Astrocyte (in vitro differentiated cells and primary cell): Measurements from ENCODE around the gene AATF. TPM values are rescaled to one million over a fixed set of nuclear protein-coding genes. Genes with fewer than 3 reads are reported as not detected.

ENCODE experiments used
- DNase-seq: peaks from one replicate; pipeline ENCODE4 v3.0.0-alpha.2; 2010; ENCODE audit warnings: low read depth
- FAIRE-seq: peaks from 2 replicates; lab custom pipeline; 2011; peaks lifted over from hg19 to GRCh38; lab: Jason Lieb, UNC
- H2AFZ ChIP-seq: 2 replicates; pipeline ENCODE4 v1.6.0; 2012; ENCODE audit warnings: low read depth, low read length, inconsistent platforms
- H3K27ac ChIP-seq: 2 replicates; pipeline ENCODE4 v1.5.1; 2011; ENCODE audit warnings: low read depth, low read length, inconsistent platforms
- H3K27me3 ChIP-seq: 2 replicates; pipeline ENCODE4 v1.6.0; 2011; ENCODE audit warnings: low read length, inconsistent platforms; ENCODE audit not compliant: insufficient read depth
- H3K36me3 ChIP-seq: 2 replicates; pipeline ENCODE4 v1.5.1; 2011; ENCODE audit warnings: low read length, inconsistent platforms; ENCODE audit not compliant: insufficient read depth
- H3K4me1 ChIP-seq: 2 replicates; pipeline ENCODE4 v1.5.1; 2011; ENCODE audit warnings: low read length, inconsistent platforms; ENCODE audit not compliant: insufficient read depth
- H3K4me2 ChIP-seq: 2 replicates; pipeline ENCODE4 v1.6.0; 2012; ENCODE audit warnings: low read length, inconsistent platforms
- H3K4me3 ChIP-seq: 2 replicates; pipeline ENCODE4 v1.5.1; 2011; ENCODE audit warnings: low read depth, mild to moderate bottlenecking, low read length, inconsistent platforms; ENCODE audit not compliant: insufficient read depth
- H3K79me2 ChIP-seq: 2 replicates; pipeline ENCODE4 v1.6.0; 2012; ENCODE audit warnings: mild to moderate bottlenecking, low read length, inconsistent platforms; ENCODE audit not compliant: insufficient read depth
- H3K9ac ChIP-seq: 2 replicates; pipeline ENCODE4 v1.6.0; 2012; ENCODE audit warnings: mild to moderate bottlenecking, low read length, inconsistent platforms
- H3K9me3 ChIP-seq: 2 replicates; pipeline ENCODE4 v1.5.1; 2012; ENCODE audit warnings: low read depth, mild to moderate bottlenecking, low read length, inconsistent platforms; ENCODE audit not compliant: insufficient read depth
- H4K20me1 ChIP-seq: 2 replicates; pipeline ENCODE4 v1.6.0; 2012; ENCODE audit warnings: low read length, inconsistent platforms; ENCODE audit not compliant: insufficient read depth
- H3K27ac Mint-ChIP-seq: one replicate; pipeline ENCODE4 v1.8.0; 2021; ENCODE audit warnings: mild to moderate bottlenecking, mixed read lengths; ENCODE audit not compliant: unreplicated experiment
- H3K27me3 Mint-ChIP-seq: one replicate; pipeline ENCODE4 v1.8.0; 2021; ENCODE audit warnings: low read depth, mixed read lengths; ENCODE audit not compliant: unreplicated experiment
- H3K36me3 Mint-ChIP-seq: one replicate; pipeline ENCODE4 v1.8.0; 2021; ENCODE audit warnings: low read depth, mixed read lengths; ENCODE audit not compliant: unreplicated experiment
- H3K4me1 Mint-ChIP-seq: one replicate; pipeline ENCODE4 v1.8.0; 2021; ENCODE audit warnings: low read depth, mixed read lengths; ENCODE audit not compliant: unreplicated experiment
- H3K4me3 Mint-ChIP-seq: one replicate; pipeline ENCODE4 v1.8.0; 2021; ENCODE audit warnings: mild to moderate bottlenecking, moderate library complexity, mixed read lengths; ENCODE audit not compliant: unreplicated experiment
- H3K9me3 Mint-ChIP-seq: one replicate; pipeline ENCODE4 v1.8.0; 2021; ENCODE audit warnings: mild to moderate bottlenecking, mixed read lengths; ENCODE audit not compliant: unreplicated experiment
- EZH2 ChIP-seq: IDR thresholded peaks from 2 replicates; pipeline ENCODE4 v1.6.1; 2012; ENCODE audit warnings: mild to moderate bottlenecking, low read length, inconsistent platforms; ENCODE audit not compliant: insufficient read depth
- total RNA-seq: library from RNA; stranded (reverse); gene quantifications from 2 replicates; pipeline ENCODE4 v1.2.1, GENCODE V29; 2021
- TF ChIP-seq, protein P1 (sequence below): IDR thresholded peaks from 2 replicates; pipeline ENCODE4 v1.5.1; 2011; ENCODE audit warnings: low read depth, mild to moderate bottlenecking, inconsistent platforms, low read length, moderate library complexity; ENCODE audit not compliant: insufficient read depth

The AATF gene
- total RNA-seq, 1 donor from 2014 or later = 47.1 TPM

DNA sequence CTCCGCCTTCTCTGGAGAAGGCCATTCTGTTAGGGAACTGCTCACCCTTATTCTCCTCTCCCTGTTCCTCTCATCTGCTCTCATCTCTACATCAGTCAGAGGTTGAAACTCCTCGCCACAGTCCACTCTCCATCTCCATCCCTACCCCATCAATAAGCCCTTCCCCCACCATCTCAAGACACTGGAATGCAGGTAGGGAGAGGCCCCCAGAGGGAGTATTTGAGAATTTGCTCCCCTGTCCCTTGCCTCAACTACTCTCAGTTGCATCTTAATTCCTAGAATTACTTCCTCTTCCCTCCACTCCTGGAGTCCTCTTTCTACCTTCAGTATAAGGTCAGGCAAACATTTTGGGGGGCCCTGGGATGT, 2.0 kb upstream of the AATF start:
- Histone ChIP-seq H3K36me3 (peaks cover 7% of the 10 kb centered on the region), H3K79me2 (peaks cover 28% of the 10 kb centered on the region), H3K4me3 (no peak overlapping the region), H3K4me1 (peaks cover 25% of the 10 kb centered on the region), H3K27ac (no peak overlapping the region), H3K9me3 (no peaks in the 10 kb centered on the region), H2AFZ (no peak overlapping the region), H3K9ac (no peak overlapping the region), H4K20me1 (peaks cover 24% of the 10 kb centered on the region), H3K4me2 (no peak overlapping the region), H3K27me3 (peaks cover 65% of the 10 kb centered on the region)
- no peak for DNase-seq
- no peak for TF ChIP-seq EZH2
- TF ChIP-seq, protein P1, sequence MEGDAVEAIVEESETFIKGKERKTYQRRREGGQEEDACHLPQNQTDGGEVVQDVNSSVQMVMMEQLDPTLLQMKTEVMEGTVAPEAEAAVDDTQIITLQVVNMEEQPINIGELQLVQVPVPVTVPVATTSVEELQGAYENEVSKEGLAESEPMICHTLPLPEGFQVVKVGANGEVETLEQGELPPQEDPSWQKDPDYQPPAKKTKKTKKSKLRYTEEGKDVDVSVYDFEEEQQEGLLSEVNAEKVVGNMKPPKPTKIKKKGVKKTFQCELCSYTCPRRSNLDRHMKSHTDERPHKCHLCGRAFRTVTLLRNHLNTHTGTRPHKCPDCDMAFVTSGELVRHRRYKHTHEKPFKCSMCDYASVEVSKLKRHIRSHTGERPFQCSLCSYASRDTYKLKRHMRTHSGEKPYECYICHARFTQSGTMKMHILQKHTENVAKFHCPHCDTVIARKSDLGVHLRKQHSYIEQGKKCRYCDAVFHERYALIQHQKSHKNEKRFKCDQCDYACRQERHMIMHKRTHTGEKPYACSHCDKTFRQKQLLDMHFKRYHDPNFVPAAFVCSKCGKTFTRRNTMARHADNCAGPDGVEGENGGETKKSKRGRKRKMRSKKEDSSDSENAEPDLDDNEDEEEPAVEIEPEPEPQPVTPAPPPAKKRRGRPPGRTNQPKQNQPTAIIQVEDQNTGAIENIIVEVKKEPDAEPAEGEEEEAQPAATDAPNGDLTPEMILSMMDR = no peak
- H3K4me1 Mint-ChIP-seq = peaks cover 17% of the 10 kb centered on the region
- H3K4me3 Mint-ChIP-seq = peak overlapping the region; percentile 57
- peaks cover 2% of the 10 kb centered on the region for H3K36me3 Mint-ChIP-seq
- FAIRE-seq = no peak
- no peak overlapping the region for H3K27ac Mint-ChIP-seq
- H3K27me3 Mint-ChIP-seq = peaks cover 46% of the 10 kb centered on the region
- H3K9me3 Mint-ChIP-seq = peaks cover 8% of the 10 kb centered on the region

- H3K4me3 Mint-ChIP-seq = peak overlapping the region; percentile 97
- TF ChIP-seq, protein P1 = no peak
- peak overlapping the region; percentile 91 for H2AFZ ChIP-seq
- no peak for FAIRE-seq
- peaks cover 21% of the 10 kb centered on the region for H3K36me3 ChIP-seq
- peak overlapping the region; percentile 33 for H3K9ac ChIP-seq
- H3K4me3 ChIP-seq = peak overlapping the region; percentile 90
- H3K36me3 Mint-ChIP-seq = peaks cover 7% of the 10 kb centered on the region
- H3K27ac Mint-ChIP-seq = peak overlapping the region; percentile 91
- H4K20me1 ChIP-seq = peaks cover 36% of the 10 kb centered on the region
- H3K4me1 ChIP-seq = peaks cover 17% of the 10 kb centered on the region
- H3K27me3 Mint-ChIP-seq = peaks cover 44% of the 10 kb centered on the region
- DNase-seq = no peak
- H3K79me2 ChIP-seq = peaks cover 38% of the 10 kb centered on the region
- no peak overlapping the region for H3K27ac ChIP-seq
- peak overlapping the region; percentile 93 for H3K4me2 ChIP-seq
- peaks cover 19% of the 10 kb centered on the region for H3K4me1 Mint-ChIP-seq
- H3K9me3 ChIP-seq = no peaks in the 10 kb centered on the region
- peaks cover 7% of the 10 kb centered on the region for H3K9me3 Mint-ChIP-seq
- H3K27me3 ChIP-seq = peaks cover 50% of the 10 kb centered on the region
Measured at GRCh38 chr17:36947922-36948716, 635 bp upstream of the AATF start.

DNA sequence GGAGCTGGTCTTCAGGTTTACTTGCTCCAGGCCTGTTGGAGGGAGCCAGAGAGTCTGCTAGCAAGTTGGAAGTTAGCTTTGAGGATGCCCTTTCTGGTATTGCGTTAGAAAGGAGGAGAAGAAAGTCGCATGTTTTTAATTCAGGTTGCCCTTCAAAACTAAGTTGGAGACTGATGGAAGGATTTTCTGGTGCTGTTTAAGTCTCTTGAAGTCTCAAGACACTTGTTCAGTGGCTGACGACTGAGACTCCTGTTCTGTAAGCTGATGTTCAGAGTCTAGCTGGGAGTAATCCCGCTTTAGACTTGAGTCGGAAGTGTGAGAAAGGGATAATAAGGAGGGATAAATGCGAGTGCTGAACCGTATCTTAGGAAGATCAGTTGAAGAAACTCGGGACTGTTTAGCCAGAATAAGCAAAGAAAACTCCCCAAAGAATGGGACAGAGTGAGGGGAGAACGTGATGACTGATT, 740 bp downstream of the AATF start:
- peak overlapping the region; percentile 93 for H3K4me2 ChIP-seq
- H3K4me3 ChIP-seq = peak overlapping the region; percentile 90
- H2AFZ ChIP-seq = peak overlapping the region; percentile 90
- FAIRE-seq (no peak), DNase-seq (peak; percentile 23)
- Mint-ChIP-seq H3K4me1 (peaks cover 23% of the 10 kb centered on the region), H3K9me3 (peaks cover 3% of the 10 kb centered on the region), H3K27me3 (peaks cover 34% of the 10 kb centered on the region), H3K4me3 (peak overlapping the region; percentile 97), H3K36me3 (peaks cover 19% of the 10 kb centered on the region), H3K27ac (peak overlapping the region; percentile 94)
- peaks cover 40% of the 10 kb centered on the region for H4K20me1 ChIP-seq
- peaks cover 37% of the 10 kb centered on the region for H3K27me3 ChIP-seq
- no peaks in the 10 kb centered on the region for H3K9me3 ChIP-seq
- peaks cover 23% of the 10 kb centered on the region for H3K36me3 ChIP-seq
- TF ChIP-seq, protein P1 = no peak
- no peak for TF ChIP-seq EZH2
- H3K4me1 ChIP-seq = peaks cover 17% of the 10 kb centered on the region
- H3K79me2 ChIP-seq = peaks cover 45% of the 10 kb centered on the region
- peak overlapping the region; percentile 89 for H3K9ac ChIP-seq
- peak overlapping the region; percentile 79 for H3K27ac ChIP-seq
